ENCODE data around the gene SUCLG1. TPM values are rescaled to one million over a fixed set of nuclear protein-coding genes. Genes with fewer than 3 reads are reported as not detected.
A peak's percentile ranks its signal among the peaks of the same experiment; 100 is the strongest.

Gene SUCLG1
- total RNA-seq (10 to 100 TPM; 66.8 to 72.7 TPM), polyA plus RNA-seq (86.0 TPM)

DNA sequence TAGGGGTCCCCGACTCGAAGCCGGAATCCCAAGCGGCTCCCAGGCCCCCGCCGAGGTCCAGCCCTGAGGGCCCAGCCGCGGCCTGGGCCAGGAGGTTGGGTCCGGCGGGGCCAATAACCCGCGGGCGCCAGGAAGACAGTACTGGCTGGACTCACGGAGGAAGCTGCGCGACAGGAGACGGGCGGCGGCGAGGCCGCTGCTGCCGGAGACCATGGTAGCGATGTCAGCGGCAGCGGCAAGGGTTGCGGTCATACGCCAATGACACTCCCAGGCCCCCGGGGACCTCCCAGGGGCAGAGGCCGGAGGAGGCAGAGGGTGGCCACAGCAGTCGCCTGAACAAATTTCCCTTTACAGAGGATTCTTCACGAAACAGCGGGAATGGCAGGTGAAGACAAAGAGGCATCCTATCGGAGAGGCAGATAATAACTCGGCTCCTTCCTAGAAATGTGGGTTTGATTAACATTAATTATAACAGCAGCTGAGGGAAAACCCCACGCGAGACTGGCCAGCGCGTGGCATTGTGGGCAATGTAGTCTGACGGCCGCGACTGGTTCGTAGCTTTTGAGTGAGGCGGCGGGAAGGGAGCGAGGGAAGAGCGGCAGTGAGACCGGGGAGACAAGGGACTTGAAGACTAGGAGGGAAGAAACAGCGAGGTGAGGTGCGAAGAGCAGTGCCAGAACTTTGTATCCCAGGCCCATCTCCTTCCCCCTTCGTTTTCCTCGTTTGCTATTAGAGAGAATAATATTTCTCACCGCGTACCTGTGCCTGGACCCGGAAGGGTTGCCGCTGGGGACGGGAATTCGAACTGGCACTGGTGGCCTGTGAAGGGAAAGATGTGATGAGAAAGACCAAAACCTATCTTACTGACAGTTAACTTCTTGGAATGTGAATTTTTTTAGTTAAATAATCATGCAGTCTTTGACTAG is at the start of gene SUCLG1:
SUCLG1 (minus strand) TSS at position 263 of the 926 bp plus-strand sequence; CDS start at position 252, 11 bp downstream.
- Histone ChIP-seq H3K9me3 (ENCODE audit: low read length) (no peaks in the 10 kb centered on the region), H3K36me3 (ENCODE audit: insufficient read depth, low read length) (no peaks in the 10 kb centered on the region), H3K4me3 (ENCODE audit: low read length) (peak within 1 kb of the TSS; percentile 84), H3K27ac (ENCODE audit: low read depth, low read length) (peak within 1 kb of the TSS; percentile 90), H3K4me1 (ENCODE audit: insufficient read depth, low read length) (peaks cover 24% of the 10 kb centered on the region), H3K27me3 (ENCODE audit: insufficient read depth, low read length, poor library complexity, severe bottlenecking) (no peaks in the 10 kb centered on the region)
- Mint-ChIP-seq H3K4me1 (peaks cover 45 to 52% (median 52%) of the 10 kb centered on the region in 3 donors), H3K9me3 (no peaks in the 10 kb centered on the region), H3K27me3 (no peaks in the 10 kb centered on the region), H3K4me3 (peak within 1 kb of the TSS; percentile 86 to 98 (median 94)), H3K36me3 (peaks cover 0 to 16% (median 0%) of the 10 kb centered on the region in 3 donors), H3K27ac (peak within 1 kb of the TSS; percentile 79 to 100 (median 99))
- POLR2A ChIA-PET = interaction anchor here (0.8 to 1.6 kb wide), 3 partner anchors 421 to 512 kb away, joined by 3 to 7 read pairs (median 4); partner anchors contain the start of gene KCMF1
- CTCF ChIA-PET = interaction anchor here (1.2 to 1.7 kb wide), 2 partner anchors 22 to 467 kb away, joined by 3 to 5 read pairs; no protein-coding TSS in a partner anchor
- DNase-seq = peak; percentile 80 to 91 (median 89)

GRCh38 chr2:84498150-84498799 is 39.2 kb upstream of the SUCLG1 start:
- Histone ChIP-seq H3K27me3 (ENCODE audit: insufficient read depth, low read length, poor library complexity, severe bottlenecking) (no peaks in the 10 kb centered on the region), H3K4me3 (ENCODE audit: low read length) (no peak overlapping the region), H3K4me1 (ENCODE audit: insufficient read depth, low read length) (peaks cover 11% of the 10 kb centered on the region), H3K27ac (ENCODE audit: low read depth, low read length) (no peak overlapping the region), H3K36me3 (ENCODE audit: insufficient read depth, low read length) (no peaks in the 10 kb centered on the region), H3K9me3 (ENCODE audit: low read length) (no peaks in the 10 kb centered on the region)
- ChIA-PET POLR2A (no interaction called here), CTCF (interaction anchor here (0.9 to 2.4 kb wide), 9 partner anchors 133 to 428 kb away, joined by 3 to 29 read pairs (median 4); partner anchors contain the start of gene TRABD2A)
- peaks cover 0 to 1% (median 0%) of the 10 kb centered on the region in 5 donors for H3K9me3 Mint-ChIP-seq
- peaks cover 6 to 8% (median 6%) of the 10 kb centered on the region in 3 donors for H3K4me1 Mint-ChIP-seq
- DNase-seq = no peak
- H3K27ac Mint-ChIP-seq = peak overlapping the region in 4 of 8 donors; percentile 7 to 63 (median 26)
- no peak overlapping the region for H3K4me3 Mint-ChIP-seq
- H3K27me3 Mint-ChIP-seq = peaks cover 3 to 11% of the 10 kb centered on the region in 2 donors
- H3K36me3 Mint-ChIP-seq = peaks cover 0 to 1% (median 0%) of the 10 kb centered on the region in 3 donors

- ChIA-PET CTCF (interaction anchor here (0.7 to 2.4 kb wide), 13 partner anchors 17 to 539 kb away, joined by 3 to 29 read pairs (median 3); partner anchors contain the start of gene TRABD2A), POLR2A (interaction anchor here (0.7 kb wide), 1 partner anchor 370 kb away, joined by 5 read pairs; no protein-coding TSS in a partner anchor)
- Mint-ChIP-seq H3K9me3 (no peaks in the 10 kb centered on the region), H3K36me3 (peaks cover 0 to 1% (median 0%) of the 10 kb centered on the region in 3 donors), H3K4me3 (no peak overlapping the region), H3K4me1 (peaks cover 6 to 8% (median 6%) of the 10 kb centered on the region in 3 donors), H3K27me3 (peaks cover 3 to 11% of the 10 kb centered on the region in 2 donors), H3K27ac (peak overlapping the region in 1 of 8 donors; percentile 61)
- Histone ChIP-seq H3K4me1 (ENCODE audit: insufficient read depth, low read length) (peaks cover 11% of the 10 kb centered on the region), H3K27me3 (ENCODE audit: insufficient read depth, low read length, poor library complexity, severe bottlenecking) (no peaks in the 10 kb centered on the region), H3K27ac (ENCODE audit: low read depth, low read length) (no peak overlapping the region), H3K9me3 (ENCODE audit: low read length) (no peaks in the 10 kb centered on the region), H3K36me3 (ENCODE audit: insufficient read depth, low read length) (no peaks in the 10 kb centered on the region), H3K4me3 (ENCODE audit: low read length) (no peak overlapping the region)
- DNase-seq = no peak
These were observed 38.2 kb upstream of the SUCLG1 start for GRCh38 chr2:84497285-84497684.

DNA sequence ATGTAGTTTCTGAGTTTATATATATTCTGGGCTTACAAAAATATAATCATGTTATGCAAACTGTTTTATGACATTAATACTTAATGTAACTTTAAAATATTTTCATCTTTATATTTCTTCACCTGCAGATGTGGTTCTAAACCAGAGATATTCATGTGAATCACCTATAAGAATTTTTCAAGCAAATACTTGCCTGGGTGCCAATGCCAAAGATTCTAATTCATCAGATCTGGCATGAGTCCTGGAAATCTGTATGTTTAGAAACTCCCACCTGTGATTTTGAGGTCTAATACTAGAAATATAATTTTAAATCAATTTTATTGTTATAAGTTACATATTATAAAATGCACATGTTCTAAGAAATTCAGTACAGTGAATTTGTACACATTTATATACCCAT is 37.3 kb upstream of the SUCLG1 start:
- ChIA-PET POLR2A (no interaction called here), CTCF (interaction anchor here (2.1 to 2.3 kb wide), 2 partner anchors 386 to 429 kb away, joined by 6 to 29 read pairs; no protein-coding TSS in a partner anchor)
- DNase-seq = no peak
- H3K9me3 ChIP-seq (ENCODE audit: low read length) = no peaks in the 10 kb centered on the region
- H3K27me3 ChIP-seq (ENCODE audit: insufficient read depth, low read length, poor library complexity, severe bottlenecking) = no peaks in the 10 kb centered on the region
- no peaks in the 10 kb centered on the region for H3K36me3 ChIP-seq (ENCODE audit: insufficient read depth, low read length)
- Mint-ChIP-seq H3K4me3 (no peak overlapping the region), H3K36me3 (no peaks in the 10 kb centered on the region), H3K27me3 (peaks cover 3 to 11% of the 10 kb centered on the region in 2 donors), H3K4me1 (peaks cover 6 to 8% (median 6%) of the 10 kb centered on the region in 3 donors), H3K27ac (no peak overlapping the region), H3K9me3 (no peaks in the 10 kb centered on the region)
- H3K27ac ChIP-seq (ENCODE audit: low read depth, low read length) = no peak overlapping the region
- peaks cover 11% of the 10 kb centered on the region for H3K4me1 ChIP-seq (ENCODE audit: insufficient read depth, low read length)
- H3K4me3 ChIP-seq (ENCODE audit: low read length) = no peak overlapping the region

- Histone ChIP-seq H3K27ac (ENCODE audit: low read depth, low read length) (no peak overlapping the region), H3K36me3 (ENCODE audit: insufficient read depth, low read length) (no peaks in the 10 kb centered on the region), H3K27me3 (ENCODE audit: insufficient read depth, low read length, poor library complexity, severe bottlenecking) (no peaks in the 10 kb centered on the region), H3K9me3 (ENCODE audit: low read length) (no peaks in the 10 kb centered on the region), H3K4me3 (ENCODE audit: low read length) (no peak overlapping the region), H3K4me1 (ENCODE audit: insufficient read depth, low read length) (peaks cover 11% of the 10 kb centered on the region)
- H3K4me1 Mint-ChIP-seq = peaks cover 6 to 8% (median 6%) of the 10 kb centered on the region in 3 donors
- ChIA-PET POLR2A (no interaction called here), CTCF (interaction anchor here (1.0 to 2.1 kb wide), 2 partner anchors 387 to 430 kb away, joined by 4 to 6 read pairs; no protein-coding TSS in a partner anchor)
- H3K36me3 Mint-ChIP-seq = no peaks in the 10 kb centered on the region
- peak overlapping the region in 1 of 7 donors; percentile 33 for H3K4me3 Mint-ChIP-seq
- peaks cover 3 to 11% of the 10 kb centered on the region in 2 donors for H3K27me3 Mint-ChIP-seq
- peak overlapping the region in 6 of 8 donors; percentile 0 to 80 (median 62) for H3K27ac Mint-ChIP-seq
- no peaks in the 10 kb centered on the region for H3K9me3 Mint-ChIP-seq
- DNase-seq = peak in 4 of 5 donors; percentile 7 to 72 (median 58)
These were observed 36.6 kb upstream of the SUCLG1 start for GRCh38 chr2:84495539-84496146.

DNA sequence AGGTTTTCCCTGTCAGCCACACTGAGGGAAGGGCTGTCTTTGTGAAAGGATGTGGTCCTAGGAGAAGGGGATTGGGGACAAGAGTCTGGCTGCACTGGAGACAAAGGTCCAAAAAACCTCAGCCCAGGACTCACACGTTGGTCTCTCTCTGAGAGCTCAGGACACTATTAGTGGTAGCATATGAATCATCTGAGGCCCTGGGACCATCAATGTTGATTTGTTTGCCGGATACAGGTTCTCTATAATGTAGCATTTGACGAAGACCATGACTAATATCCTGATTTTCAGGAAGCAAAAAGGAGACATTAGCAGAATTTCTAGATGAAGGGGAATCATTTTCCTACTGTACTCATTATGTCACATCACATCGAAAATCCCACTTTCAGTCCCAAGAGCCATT is 35.0 kb upstream of the SUCLG1 start:
- Histone ChIP-seq H3K27me3 (ENCODE audit: insufficient read depth, low read length, poor library complexity, severe bottlenecking) (no peaks in the 10 kb centered on the region), H3K4me3 (ENCODE audit: low read length) (no peak overlapping the region), H3K27ac (ENCODE audit: low read depth, low read length) (no peak overlapping the region), H3K36me3 (ENCODE audit: insufficient read depth, low read length) (no peaks in the 10 kb centered on the region), H3K9me3 (ENCODE audit: low read length) (no peaks in the 10 kb centered on the region), H3K4me1 (ENCODE audit: insufficient read depth, low read length) (peaks cover 11% of the 10 kb centered on the region)
- H3K4me1 Mint-ChIP-seq = peaks cover 6 to 12% (median 8%) of the 10 kb centered on the region in 3 donors
- ChIA-PET CTCF (interaction anchor here (2.0 to 2.1 kb wide), 2 partner anchors 388 to 432 kb away, joined by 6 to 9 read pairs; no protein-coding TSS in a partner anchor), POLR2A (no interaction called here)
- no peaks in the 10 kb centered on the region for H3K9me3 Mint-ChIP-seq
- peaks cover 3 to 11% of the 10 kb centered on the region in 2 donors for H3K27me3 Mint-ChIP-seq
- H3K27ac Mint-ChIP-seq = no peak overlapping the region
- DNase-seq = no peak
- no peak overlapping the region for H3K4me3 Mint-ChIP-seq
- no peaks in the 10 kb centered on the region for H3K36me3 Mint-ChIP-seq

DNA sequence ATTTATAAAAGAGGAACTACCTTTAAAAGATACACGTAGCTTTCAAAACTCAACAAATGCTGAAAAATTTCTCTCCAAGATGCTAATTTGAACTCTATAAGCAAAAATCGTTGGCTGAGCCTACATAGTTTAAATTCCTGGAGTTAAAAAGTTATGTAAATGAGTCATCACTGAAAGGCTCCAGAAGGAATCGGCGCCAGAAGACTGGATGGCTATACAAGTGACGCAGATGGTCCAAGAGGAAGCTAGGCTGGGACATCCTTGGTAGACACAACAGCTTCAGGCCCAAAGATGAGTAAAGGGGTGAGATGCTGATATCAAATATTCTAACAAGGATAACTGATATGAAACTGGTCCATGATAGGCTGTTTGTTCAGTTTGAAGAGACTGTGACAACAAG is 34.4 kb upstream of the SUCLG1 start:
- no peak overlapping the region for H3K4me3 ChIP-seq (ENCODE audit: low read length)
- Mint-ChIP-seq H3K36me3 (no peaks in the 10 kb centered on the region), H3K27ac (peak overlapping the region in 1 of 8 donors; percentile 55), H3K9me3 (no peaks in the 10 kb centered on the region), H3K4me1 (peaks cover 6 to 12% (median 8%) of the 10 kb centered on the region in 3 donors), H3K27me3 (peaks cover 3 to 11% of the 10 kb centered on the region in 2 donors), H3K4me3 (no peak overlapping the region)
- no peak overlapping the region for H3K27ac ChIP-seq (ENCODE audit: low read depth, low read length)
- no peaks in the 10 kb centered on the region for H3K36me3 ChIP-seq (ENCODE audit: insufficient read depth, low read length)
- H3K9me3 ChIP-seq (ENCODE audit: low read length) = no peaks in the 10 kb centered on the region
- ChIA-PET POLR2A (no interaction called here), CTCF (interaction anchor here (1.1 to 2.0 kb wide), 3 partner anchors 369 to 432 kb away, joined by 4 to 9 read pairs (median 6); partner anchors contain the start of gene TRABD2A)
- no peaks in the 10 kb centered on the region for H3K27me3 ChIP-seq (ENCODE audit: insufficient read depth, low read length, poor library complexity, severe bottlenecking)
- DNase-seq = no peak
- H3K4me1 ChIP-seq (ENCODE audit: insufficient read depth, low read length) = peaks cover 11% of the 10 kb centered on the region

Data from CD8-positive, alpha-beta memory T cell (primary cell).